Lung (tissue), 12 donors: Measurements from ENCODE around the gene LYPD8. TPM values are rescaled to one million over a fixed set of nuclear protein-coding genes. Genes with fewer than 3 reads are reported as not detected.
"Not testable (repeated sequence)": the region's sequence is repeated elsewhere in the genome, so short reads cannot be mapped to it uniquely, and the experiment has no call there.

Source experiments
- ATAC-seq: fragments of 200-7000 bp; cut with Tn5 transposase; one replicate; pipeline ENCODE4 v1.9.1; 2020; ENCODE audit warnings: moderate number of reproducible peaks; ENCODE audit not compliant: insufficient read depth, low FRiP score
- DNase-seq, 3 donors: peaks; one replicate each; pipeline ENCODE4 v3.0.0-alpha.2; 2013 to 2017
- H3K27ac ChIP-seq, 2 donors: one replicate each; pipeline ENCODE4 v1.5.1; 2013; ENCODE audit warnings: mild to moderate bottlenecking in 2 of 2, moderate library complexity in 2 of 2, control low read depth in 1 of 2, inconsistent platforms in 1 of 2, low read depth in 1 of 2, low read length in 1 of 2
- H3K27me3 ChIP-seq, 3 donors: one replicate each; pipeline ENCODE4 v1.5.1; 2013; ENCODE audit warnings: low read length in 2 of 3; ENCODE audit not compliant: control insufficient read depth in 3 of 3, insufficient read depth in 3 of 3
- H3K36me3 ChIP-seq, 4 donors: one replicate each; pipeline ENCODE4 v1.5.1; 2013; ENCODE audit warnings: low read length in 4 of 4, mild to moderate bottlenecking in 1 of 4, moderate library complexity in 1 of 4; ENCODE audit not compliant: control insufficient read depth in 4 of 4, insufficient read depth in 4 of 4
- H3K4me1 ChIP-seq, 5 donors: one replicate each; pipeline ENCODE4 v1.5.1; 2013; ENCODE audit warnings: low read length in 5 of 5, mild to moderate bottlenecking in 2 of 5, moderate library complexity in 1 of 5; ENCODE audit not compliant: control insufficient read depth in 5 of 5, insufficient read depth in 5 of 5
- H3K4me3 ChIP-seq: one replicate; pipeline ENCODE4 v1.5.1; 2013; ENCODE audit warnings: mild to moderate bottlenecking, control low read depth, moderate library complexity
- H3K9ac ChIP-seq, 2 donors: one replicate each; pipeline ENCODE4 v1.5.1; 2013; ENCODE audit warnings: low read length in 2 of 2, control low read depth in 1 of 2; ENCODE audit not compliant: insufficient read depth in 1 of 2
- H3K9me3 ChIP-seq, 4 donors: one replicate each; pipeline ENCODE4 v1.5.1; 2013; ENCODE audit warnings: low read length in 3 of 4, mild to moderate bottlenecking in 1 of 4, moderate library complexity in 1 of 4; ENCODE audit not compliant: control insufficient read depth in 4 of 4, insufficient read depth in 3 of 4
- WGBS, 2 donors: extraction: QIAGEN DNeasy Blood & Tissue Kit; methylation state at CpG; one replicate each; pipeline ENCODE4 v1.1.7; 2013; 5-methylcytosine and 5-hydroxymethylcytosine counted together
- polyA plus RNA-seq, 2 donors: library from polyadenylated mRNA; stranded (reverse); fragments of 200-250 nt; gene quantifications; one replicate each; pipeline ENCODE4 v1.2.1, GENCODE V29; 2013
- total RNA-seq, 2 donors: library from RNA; depleted of rRNA in 1 of 2; stranded (reverse); fragments of >200 nt in 1 of 2; gene quantifications; one replicate each; pipeline ENCODE4 v1.2.1, GENCODE V29; 2014 to 2021
- TF ChIP-seq, protein P1 (sequence below): IDR thresholded peaks from 2 replicates; pipeline ENCODE4 v1.5.1; 2012; ENCODE audit warnings: mild to moderate bottlenecking; ENCODE audit errors: control extremely low read depth, extremely low read depth
- donor health status: control.
- donor health status: control.
- donor health status: Bipolar disorder and iron deficiency.
- donor health status: healthy.
- donor health status: DM: yes; HTN: yes; CAD: no.

The LYPD8 gene
- total and polyA plus RNA-seq, 4 donors, result not detected

DNA sequence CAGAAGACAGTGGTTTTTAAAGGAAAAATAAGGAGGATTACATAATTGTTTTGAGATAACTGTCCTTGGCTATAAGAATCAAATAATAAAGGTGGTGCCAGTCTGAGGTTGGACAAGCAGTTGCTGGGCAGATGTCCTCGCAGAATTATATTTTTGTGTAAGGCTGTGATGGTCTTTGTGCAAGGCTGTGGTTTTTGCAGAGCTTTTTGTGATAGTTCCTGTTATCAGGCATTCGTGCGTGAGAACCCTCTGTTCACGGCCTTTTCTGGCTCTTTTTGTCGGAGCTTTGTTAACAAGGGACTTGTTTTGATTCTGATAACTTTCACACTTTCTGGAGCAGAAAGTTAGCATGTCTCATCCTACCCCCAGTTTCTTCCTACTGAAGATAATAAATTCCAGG lies 36.8 kb upstream of the LYPD8 start:
- Histone ChIP-seq H3K9me3 (peaks cover 0 to 9% (median 4%) of the 10 kb centered on the region in 4 donors), H3K27ac (no peak overlapping the region)
- TF ChIP-seq, protein P1, sequence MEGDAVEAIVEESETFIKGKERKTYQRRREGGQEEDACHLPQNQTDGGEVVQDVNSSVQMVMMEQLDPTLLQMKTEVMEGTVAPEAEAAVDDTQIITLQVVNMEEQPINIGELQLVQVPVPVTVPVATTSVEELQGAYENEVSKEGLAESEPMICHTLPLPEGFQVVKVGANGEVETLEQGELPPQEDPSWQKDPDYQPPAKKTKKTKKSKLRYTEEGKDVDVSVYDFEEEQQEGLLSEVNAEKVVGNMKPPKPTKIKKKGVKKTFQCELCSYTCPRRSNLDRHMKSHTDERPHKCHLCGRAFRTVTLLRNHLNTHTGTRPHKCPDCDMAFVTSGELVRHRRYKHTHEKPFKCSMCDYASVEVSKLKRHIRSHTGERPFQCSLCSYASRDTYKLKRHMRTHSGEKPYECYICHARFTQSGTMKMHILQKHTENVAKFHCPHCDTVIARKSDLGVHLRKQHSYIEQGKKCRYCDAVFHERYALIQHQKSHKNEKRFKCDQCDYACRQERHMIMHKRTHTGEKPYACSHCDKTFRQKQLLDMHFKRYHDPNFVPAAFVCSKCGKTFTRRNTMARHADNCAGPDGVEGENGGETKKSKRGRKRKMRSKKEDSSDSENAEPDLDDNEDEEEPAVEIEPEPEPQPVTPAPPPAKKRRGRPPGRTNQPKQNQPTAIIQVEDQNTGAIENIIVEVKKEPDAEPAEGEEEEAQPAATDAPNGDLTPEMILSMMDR, result no peak

DNA sequence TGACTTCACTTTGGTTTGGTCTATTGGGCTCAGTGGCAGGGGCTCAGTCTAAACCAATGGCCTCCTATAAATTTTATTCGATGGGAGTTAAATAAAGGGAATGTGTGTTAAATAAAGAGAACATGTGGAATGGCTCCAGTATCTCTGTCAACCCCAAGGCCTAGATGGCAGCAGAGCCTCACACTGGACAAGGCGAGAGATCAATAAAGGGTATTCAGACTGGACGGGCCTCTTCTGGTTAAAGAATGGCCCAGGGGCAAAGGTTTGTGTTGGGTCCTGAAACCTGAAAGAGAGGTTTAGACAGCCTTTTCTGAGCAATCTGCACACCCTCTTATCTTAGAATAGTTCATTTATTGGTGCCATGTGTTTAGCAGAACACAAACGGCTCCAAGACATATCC lies 35.5 kb upstream of the LYPD8 start:
- no peaks in the 10 kb centered on the region for H3K4me1 ChIP-seq
- peaks cover 0 to 9% (median 4%) of the 10 kb centered on the region in 4 donors for H3K9me3 ChIP-seq
- no peak overlapping the region for H3K4me3 ChIP-seq
- H3K9ac ChIP-seq, result no peak overlapping the region
- H3K27me3 ChIP-seq, result no peaks in the 10 kb centered on the region
- ATAC-seq, result no peak
- H3K36me3 ChIP-seq, result no peaks in the 10 kb centered on the region
- no peak for DNase-seq
- no peak overlapping the region for H3K27ac ChIP-seq
- TF ChIP-seq, protein P1, result no peak
- WGBS, 2 donors, result 88 to 96% methylated on average over 4 of the region's 4 CpGs

More for the DNA sequence above, 36.8 kb upstream of the LYPD8 start:
- Histone ChIP-seq H3K4me1 (no peaks in the 10 kb centered on the region), H3K4me3 (no peak overlapping the region), H3K36me3 (no peaks in the 10 kb centered on the region), H3K9ac (no peak overlapping the region), H3K27me3 (no peaks in the 10 kb centered on the region)
- ATAC-seq (no peak), DNase-seq (no peak)
- WGBS, 2 donors, result 41 to 64% methylated on average over 5 of the region's 5 CpGs

DNA sequence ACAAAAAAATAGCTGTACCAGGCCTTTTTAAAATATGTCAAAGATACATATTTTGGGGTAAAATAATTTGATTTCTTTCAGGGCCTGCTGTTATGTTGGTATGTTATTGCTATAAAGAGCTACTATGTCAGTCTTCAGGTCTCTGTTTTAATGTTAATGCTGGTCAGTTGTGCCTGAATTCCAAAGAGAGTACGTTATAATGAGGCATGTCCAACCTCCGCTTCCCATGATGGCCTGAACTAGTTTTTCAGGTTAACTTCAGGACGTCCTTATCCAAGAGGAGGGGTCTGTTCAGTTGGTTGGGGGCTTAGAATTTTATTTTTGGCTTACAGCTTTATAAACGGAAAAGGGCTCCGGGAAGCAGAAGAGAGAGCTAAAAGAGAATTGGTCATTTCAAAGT lies 34.9 kb upstream of the LYPD8 start:
- no peak for ATAC-seq
- Histone ChIP-seq H3K27ac (no peak overlapping the region), H3K9ac (no peak overlapping the region), H3K36me3 (no peaks in the 10 kb centered on the region), H3K9me3 (peaks cover 0 to 8% (median 3%) of the 10 kb centered on the region in 4 donors), H3K4me1 (no peaks in the 10 kb centered on the region), H3K4me3 (no peak overlapping the region), H3K27me3 (no peaks in the 10 kb centered on the region)
- 82 to 89% methylated on average over 5 of the region's 5 CpGs for WGBS, 2 donors
- TF ChIP-seq, protein P1, result no peak
- no peak for DNase-seq

DNA sequence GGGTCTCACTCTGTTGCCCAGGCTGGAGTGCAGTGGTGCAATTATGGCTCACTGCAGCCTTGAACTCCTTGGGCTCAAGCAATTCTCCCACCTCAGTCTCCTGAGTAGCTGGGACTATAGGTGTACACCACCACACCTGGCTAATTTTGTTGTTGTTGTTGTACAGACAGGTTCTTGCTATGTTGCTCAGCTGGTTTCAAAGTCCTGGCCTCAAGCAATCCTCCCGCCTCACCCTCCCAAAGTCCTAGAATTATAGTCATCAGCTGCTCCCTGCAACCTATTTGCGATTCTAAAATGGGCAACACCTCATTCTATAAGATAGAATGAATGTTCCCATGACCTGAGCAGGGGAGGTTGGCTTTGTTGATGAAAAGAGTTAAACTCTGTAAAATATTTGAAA lies 33.8 kb upstream of the LYPD8 start:
- DNase-seq, H3K9ac ChIP-seq, H3K36me3 ChIP-seq, H3K27ac ChIP-seq, ATAC-seq, H3K9me3 ChIP-seq, H3K27me3 ChIP-seq, H3K4me3 ChIP-seq, H3K4me1 ChIP-seq: not testable (repeated sequence)
- 82 to 89% methylated on average over 2 of the region's 2 CpGs for WGBS, 2 donors
